NCI-H1694 (cell line): Measurements from ENCODE around the gene PALM2AKAP2.

Experiments
- DNase-seq: peaks from one replicate; lab custom pipeline; 2025; lab: John Stamatoyannopoulos, UW

The PALM2AKAP2 gene

DNA sequence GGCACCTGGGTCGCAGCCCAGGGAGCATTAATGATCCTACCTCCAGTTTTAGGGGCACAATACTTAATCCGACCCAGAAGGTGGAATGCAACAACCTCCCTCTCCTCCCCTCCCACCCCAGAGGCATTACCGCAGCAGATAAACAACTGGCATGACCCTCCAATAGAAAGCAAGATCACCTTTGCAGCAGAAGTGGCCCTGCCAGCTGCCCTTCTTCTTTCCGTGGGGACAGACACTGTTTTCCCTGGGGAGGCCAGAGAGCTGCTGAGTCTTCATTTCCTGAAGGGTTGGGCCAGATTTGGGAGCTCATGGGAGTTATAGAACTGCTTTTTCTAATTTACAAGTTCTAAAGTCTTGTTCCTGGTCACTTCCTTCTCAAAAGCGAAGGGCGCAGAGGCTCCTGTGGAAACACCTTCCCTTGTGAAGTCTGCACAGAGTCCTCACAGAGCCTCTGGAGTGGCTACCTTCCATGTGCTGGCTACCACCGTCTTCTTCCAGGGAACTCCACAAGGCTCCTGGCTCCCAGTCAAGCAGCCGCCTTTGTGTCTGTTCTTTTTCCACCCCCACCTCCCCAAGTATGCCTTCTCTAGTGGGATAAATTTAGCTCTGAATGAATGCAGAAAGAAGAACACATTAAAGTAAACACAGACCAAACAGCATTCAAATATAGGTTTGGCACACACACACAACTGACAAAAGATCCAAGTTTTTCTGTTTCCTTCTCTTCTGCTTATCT, 8.0 kb upstream of the PALM2AKAP2 start:
- no peak for DNase-seq

GRCh38 chr9:109775516-109775915, 4.5 kb upstream of the PALM2AKAP2 start:
- no peak for DNase-seq

DNA sequence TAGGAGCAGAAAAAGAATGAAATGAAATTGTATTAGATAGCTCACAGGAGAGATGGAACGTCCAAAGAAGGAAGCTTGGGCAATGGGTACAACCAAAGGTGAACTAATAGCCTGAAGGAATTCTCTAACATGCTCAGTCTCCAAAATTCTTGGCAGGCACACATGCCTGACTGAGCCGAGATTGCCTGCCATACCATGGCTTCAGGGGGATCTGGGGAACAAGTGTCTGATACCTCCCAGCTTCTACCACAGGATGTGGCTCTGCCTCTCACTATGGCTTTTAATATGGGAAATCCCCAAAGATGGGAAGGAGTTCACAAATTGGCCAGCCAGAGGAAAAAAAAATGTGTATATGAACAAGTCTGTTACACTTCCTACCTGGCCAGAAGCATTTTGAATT, 3.6 kb upstream of the PALM2AKAP2 start:
- no peak for DNase-seq

DNA sequence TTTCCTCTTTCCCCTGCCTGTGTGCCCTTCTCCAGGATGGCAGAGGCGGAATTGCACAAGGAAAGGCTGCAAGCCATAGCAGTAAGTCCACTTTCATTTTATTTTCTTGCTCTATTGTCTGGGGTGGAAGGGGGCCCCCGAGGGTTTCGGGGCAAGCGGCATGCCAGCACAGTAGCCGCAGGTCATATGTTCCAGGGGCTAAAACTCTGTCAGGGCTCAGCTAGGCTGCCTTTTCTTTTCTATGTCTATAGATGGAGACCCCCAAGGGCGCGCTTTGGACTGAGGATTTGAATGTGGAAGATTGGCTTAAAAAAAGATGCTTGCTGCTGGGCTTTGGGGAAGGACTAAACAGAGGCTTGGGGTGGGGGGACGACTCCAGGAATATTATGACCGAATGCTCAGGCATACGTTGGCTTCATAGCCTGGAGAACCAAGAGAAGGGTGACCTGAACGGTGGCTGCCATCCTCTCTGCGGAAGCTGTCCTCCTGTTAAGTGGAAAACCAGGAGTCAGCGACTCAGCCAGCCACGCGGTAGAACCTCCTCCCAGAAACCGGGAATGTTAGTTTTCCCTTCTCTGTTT, 545 bp downstream of the PALM2AKAP2 start:
- DNase-seq: no peak

DNA sequence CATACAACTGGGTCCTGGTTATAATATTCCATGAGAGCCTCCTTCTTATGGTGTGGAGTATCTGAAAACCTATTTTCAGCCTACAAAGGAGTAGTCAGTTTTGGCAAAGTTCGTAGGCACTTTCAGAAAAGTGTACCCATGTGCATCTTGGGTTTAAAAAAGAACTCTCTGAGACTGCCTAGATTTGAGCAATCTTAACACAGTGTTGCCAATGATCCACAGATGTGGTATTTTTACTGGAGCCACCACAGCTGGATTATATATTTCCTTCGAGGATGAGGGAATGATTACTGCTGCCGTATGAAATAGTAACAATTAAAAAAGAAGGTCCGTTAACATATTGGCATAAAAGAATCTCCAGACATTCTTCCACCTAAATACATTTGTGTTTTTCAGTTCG, 1.1 kb downstream of the PALM2AKAP2 start:
- DNase-seq: no peak

GRCh38 chr9:109781541-109782197, 1.7 kb downstream of the PALM2AKAP2 start:
- DNase-seq: no peak

GRCh38 chr9:109787735-109788134, 7.7 kb downstream of the PALM2AKAP2 start:
- no peak for DNase-seq

- DNase-seq: no peak
These were observed 9.6 kb downstream of the PALM2AKAP2 start for GRCh38 chr9:109789556-109789955.

GRCh38 chr9:109789971-109790370, 10.0 kb downstream of the PALM2AKAP2 start:
- no peak for DNase-seq

- no peak for DNase-seq
These were observed 11.1 kb downstream of the PALM2AKAP2 start for GRCh38 chr9:109791003-109791677.

DNA sequence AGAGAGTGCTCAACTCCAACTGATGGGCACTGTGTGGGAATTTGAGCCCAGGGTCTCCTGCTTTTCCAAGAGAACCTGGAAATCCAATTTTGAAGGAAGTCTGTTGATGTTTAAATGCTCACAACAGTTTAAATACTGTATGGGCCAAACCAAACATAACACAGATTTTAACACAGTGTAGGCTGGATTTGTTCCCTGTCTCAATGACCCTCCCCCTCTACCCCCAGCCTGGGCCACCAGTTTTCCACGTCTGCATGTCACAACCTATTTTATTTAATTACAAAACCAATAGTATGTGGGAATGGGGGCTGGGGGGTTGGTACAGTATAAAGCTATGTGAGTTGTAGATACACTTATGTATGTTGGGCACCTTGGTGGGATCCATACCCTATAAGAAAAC, 11.7 kb downstream of the PALM2AKAP2 start:
- DNase-seq: no peak

DNA sequence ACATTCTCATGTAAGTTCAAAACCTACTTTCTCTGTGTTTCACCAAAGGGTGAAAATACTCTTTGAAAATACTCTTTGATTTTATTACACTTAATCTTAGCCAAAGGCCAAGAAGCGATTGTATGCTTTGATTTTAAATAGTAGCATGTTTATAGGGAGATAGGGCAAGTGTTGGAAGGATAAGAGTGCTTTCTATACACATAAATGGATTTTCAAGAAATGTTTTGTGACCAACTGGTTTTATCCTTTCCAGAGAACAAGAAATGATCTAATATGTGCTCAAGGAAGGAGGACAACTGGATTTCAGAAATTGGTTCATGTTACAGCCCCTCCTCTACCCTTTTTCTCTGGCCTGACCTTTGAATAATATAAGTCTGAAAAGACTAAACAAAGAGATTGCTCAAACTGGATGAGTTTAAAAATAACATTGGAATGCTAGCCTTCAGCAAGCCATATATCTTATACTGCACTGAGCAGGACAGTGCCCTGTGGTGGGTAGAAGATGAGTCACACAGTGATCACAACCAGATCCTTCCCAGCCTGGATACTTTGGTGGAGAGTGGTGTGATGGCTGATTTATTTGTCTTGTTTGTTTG, 13.1 kb downstream of the PALM2AKAP2 start:
- no peak for DNase-seq

- DNase-seq: no peak
These were observed 13.9 kb downstream of the PALM2AKAP2 start for GRCh38 chr9:109793921-109794320.

DNA sequence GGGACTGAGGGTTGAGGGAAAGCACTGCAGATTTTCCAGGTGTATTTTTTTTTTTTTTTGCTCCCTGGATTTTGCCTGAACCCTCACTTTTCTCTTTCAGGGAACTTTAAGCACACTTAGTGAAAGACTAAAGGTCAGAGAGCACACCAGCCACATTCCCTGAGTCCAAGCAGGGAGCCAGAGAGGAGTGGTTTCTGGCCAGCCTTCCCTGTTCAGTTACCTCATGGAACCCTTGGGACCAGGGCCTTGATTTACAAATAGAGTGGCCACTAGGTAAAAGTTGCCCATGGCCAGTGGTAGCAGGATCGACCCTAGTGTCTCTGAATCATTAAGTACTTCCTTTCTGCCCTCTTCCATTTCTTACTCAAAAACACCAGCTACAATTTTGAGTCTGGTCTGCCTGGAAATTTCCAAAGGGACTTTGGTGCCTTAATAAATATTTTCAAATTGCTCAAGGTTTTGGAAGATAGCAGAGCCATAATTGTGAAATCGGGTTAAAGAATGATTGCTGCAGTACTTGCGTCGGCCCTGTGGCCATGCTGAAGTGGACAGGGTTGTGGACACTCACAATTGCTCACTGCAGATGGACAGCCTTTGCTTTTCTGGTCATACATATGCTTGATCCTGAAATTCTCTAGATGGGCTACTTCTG, 14.5 kb downstream of the PALM2AKAP2 start:
- no peak for DNase-seq

DNA sequence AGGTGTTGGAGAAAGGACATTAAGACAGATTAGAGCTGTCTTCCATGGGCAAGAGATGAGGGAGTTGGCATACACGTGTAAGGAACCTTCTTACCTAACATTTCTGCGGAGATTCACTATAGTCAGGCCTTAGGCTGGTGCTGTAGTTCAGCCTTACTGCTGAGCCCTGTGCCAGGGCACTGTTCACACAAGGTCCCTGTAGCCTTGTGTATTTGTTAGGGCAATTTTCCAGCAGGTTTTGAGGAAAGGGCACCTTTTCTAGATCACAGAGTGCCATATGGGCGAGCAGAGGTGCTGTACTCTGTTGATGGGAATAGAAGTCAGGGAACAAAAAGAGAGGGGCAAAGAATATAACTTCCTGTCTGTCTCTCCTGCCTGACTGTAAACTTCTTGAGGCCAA, 15.6 kb downstream of the PALM2AKAP2 start:
- no peak for DNase-seq

DNA sequence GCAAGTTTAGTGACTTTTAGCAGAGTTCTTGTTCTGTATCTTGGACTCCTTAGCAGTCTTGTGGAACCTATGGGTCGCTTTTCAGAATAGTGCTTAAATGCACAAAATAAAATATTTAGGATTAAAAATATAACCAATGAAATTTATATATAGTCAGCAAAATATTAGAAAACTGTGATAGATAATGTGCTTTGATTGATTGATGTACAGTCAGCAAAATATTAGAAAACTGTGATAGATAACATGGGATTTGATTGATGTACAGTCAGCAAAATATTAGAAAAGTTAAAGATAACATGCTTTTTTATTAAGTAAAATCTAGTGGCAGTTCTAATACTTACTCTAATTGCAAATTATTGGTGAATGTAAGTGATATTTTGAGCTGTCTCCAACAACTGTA, 16.1 kb downstream of the PALM2AKAP2 start:
- no peak for DNase-seq

- no peak for DNase-seq
These were observed 17.0 kb downstream of the PALM2AKAP2 start for GRCh38 chr9:109797006-109797405.

GRCh38 chr9:109797509-109797908, 17.5 kb downstream of the PALM2AKAP2 start:
- DNase-seq: no peak

DNA sequence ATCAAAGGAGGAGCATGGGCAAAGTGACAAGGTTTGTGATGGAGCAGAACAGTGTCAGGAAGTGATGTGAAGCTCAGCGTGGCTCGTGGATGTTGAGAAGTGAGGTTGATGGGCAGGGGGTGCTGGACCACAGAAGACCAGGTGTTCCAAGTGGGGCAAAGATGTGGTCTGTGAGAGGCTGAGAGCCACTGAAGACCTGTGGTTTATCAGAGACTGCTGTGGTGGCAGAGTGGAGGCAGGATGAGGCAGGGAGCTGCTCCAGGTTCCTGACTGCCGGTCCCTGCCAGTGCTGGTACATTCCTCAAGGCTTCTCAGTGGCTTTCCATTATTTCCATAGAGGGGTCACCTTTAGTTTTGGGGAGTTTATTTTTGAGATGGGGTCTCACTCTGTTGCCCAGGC, 19.1 kb downstream of the PALM2AKAP2 start:
- DNase-seq: no peak

- no peak for DNase-seq
These were observed 19.8 kb downstream of the PALM2AKAP2 start for GRCh38 chr9:109799792-109800191.

- no peak for DNase-seq
These were observed 21.5 kb downstream of the PALM2AKAP2 start for GRCh38 chr9:109801484-109801883.

- no peak for DNase-seq
These were observed 22.5 kb downstream of the PALM2AKAP2 start for GRCh38 chr9:109802491-109802890.
